ENCODE data around the gene NUP205. TPM values are rescaled to one million over a fixed set of nuclear protein-coding genes. Genes with fewer than 3 reads are reported as not detected.

Gene NUP205
- total RNA-seq, 4 donors from 2014 or later, result 27.6 to 33.9 (median 28.8) TPM

DNA sequence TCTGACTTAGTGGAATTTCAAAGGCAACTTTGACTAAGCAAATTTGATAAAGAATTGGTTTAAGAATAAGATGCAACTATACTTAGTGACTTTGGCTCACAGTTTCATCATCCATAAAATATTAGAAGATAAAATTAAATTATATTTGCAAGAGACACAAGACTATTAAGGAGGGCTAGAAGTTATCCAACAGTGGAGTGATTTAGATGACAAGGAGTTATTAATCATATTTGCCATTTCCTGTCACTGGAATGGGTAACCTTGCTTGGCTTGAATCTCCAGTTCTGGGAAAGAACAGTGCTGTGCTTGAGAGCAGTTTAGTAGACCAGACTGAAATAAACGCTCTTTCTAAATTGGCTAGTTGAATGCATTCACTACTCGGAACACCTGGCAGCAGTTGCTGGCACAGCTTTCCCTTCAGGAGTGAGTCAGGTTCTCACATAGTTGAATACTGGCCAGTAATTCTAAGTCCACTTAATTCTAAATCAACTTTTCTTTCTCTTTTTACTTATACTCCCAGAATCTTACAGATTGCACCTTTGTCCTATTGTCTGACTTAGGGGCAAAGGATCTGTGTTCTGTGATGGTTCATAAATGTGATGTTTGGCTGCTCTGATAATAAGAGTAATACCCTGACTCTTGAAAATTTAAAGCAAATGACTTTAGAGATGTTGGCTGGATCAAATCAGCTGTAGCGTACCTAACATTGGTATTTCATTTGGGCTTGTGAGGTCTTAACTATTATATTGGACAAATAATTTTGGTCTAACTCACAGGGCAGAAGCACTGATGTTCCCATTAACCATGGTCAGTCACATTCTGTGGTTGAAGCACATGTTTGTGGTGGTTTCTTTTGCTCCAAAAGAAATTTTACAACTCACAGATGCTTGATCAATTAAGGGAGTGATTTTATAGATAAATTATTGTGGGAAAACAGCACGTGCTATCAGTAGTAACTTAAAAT lies 121.2 kb downstream of the NUP205 start:
- 53 to 59% methylated on average over 4 of the region's 4 CpGs for whole genome bisulfite sequencing, 2 donors
- TF ChIP-seq POLR2A (IDR thresholded peaks at IDR 0.05), result no peak
- TF ChIP-seq, protein P1, sequence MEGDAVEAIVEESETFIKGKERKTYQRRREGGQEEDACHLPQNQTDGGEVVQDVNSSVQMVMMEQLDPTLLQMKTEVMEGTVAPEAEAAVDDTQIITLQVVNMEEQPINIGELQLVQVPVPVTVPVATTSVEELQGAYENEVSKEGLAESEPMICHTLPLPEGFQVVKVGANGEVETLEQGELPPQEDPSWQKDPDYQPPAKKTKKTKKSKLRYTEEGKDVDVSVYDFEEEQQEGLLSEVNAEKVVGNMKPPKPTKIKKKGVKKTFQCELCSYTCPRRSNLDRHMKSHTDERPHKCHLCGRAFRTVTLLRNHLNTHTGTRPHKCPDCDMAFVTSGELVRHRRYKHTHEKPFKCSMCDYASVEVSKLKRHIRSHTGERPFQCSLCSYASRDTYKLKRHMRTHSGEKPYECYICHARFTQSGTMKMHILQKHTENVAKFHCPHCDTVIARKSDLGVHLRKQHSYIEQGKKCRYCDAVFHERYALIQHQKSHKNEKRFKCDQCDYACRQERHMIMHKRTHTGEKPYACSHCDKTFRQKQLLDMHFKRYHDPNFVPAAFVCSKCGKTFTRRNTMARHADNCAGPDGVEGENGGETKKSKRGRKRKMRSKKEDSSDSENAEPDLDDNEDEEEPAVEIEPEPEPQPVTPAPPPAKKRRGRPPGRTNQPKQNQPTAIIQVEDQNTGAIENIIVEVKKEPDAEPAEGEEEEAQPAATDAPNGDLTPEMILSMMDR (IDR thresholded peaks at IDR 0.05), result no peak
- no peak overlapping the region for H3K4me3 ChIP-seq (ENCODE audit: low read depth, poor library complexity, severe bottlenecking)
- DNase-seq (ENCODE audit: low spot score in 2 of 2), result peak in 1 of 2 donors; percentile 38
- intact Hi-C loops (cut with DNase I; ENCODE audit: low total_unique reads), result no loop called here

DNA sequence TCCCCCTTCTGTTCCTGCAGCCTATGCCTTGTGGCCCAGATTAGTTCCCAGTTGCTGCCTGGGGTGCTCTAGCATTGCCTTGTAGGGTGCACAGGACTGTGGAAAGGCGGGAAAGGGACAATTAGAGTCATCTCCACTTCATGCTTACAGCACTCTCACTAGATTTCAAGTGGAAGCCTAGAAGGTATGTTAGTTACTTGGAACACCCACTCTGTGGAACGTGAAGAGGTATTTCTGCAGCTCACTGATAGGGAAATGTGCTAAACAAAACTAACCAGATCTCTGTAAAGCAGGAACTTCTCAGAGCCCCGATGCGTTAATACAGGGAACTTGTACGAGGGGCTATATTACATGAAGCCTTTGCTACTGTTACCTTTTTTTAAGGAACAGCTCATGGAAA lies 124.0 kb downstream of the NUP205 start:
- intact Hi-C loops (cut with DNase I; ENCODE audit: low total_unique reads), result no loop called here
- no peak for DNase-seq (ENCODE audit: low spot score in 2 of 2)
- TF ChIP-seq, protein P1 (IDR thresholded peaks at IDR 0.05), result no peak
- TF ChIP-seq POLR2A (IDR thresholded peaks at IDR 0.05), result no peak
- no peak overlapping the region for H3K4me3 ChIP-seq (ENCODE audit: low read depth, poor library complexity, severe bottlenecking)
- WGBS, 2 donors, result 79 to 92% methylated on average over 5 of the region's 5 CpGs

DNA sequence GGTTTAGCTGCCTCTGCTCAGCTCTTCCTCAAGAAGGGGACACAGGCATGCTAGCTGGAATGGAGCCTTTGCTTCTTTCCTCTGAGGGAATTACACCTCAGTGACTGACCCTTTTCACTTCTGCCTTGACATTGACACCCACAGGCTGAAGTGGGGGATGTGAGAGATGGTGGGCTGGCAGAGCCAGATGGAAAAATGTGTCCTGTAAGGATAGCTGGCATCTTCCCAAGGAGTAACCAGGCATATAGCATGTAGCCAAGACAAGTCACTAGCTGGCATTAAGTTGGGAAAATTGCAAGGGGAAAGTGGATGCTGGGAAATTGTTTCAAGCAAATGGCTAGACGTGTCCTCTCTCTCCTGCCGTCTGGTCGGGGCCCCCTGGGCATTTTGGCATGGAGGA lies 124.5 kb downstream of the NUP205 start:
- WGBS, 2 donors, result 50 to 64% methylated on average over 3 of the region's 3 CpGs
- no peak overlapping the region for H3K4me3 ChIP-seq (ENCODE audit: low read depth, poor library complexity, severe bottlenecking)
- no peak for TF ChIP-seq POLR2A (IDR thresholded peaks at IDR 0.05)
- TF ChIP-seq, protein P1 (IDR thresholded peaks at IDR 0.05), result no peak
- no peak for DNase-seq (ENCODE audit: low spot score in 2 of 2)
- intact Hi-C loops (cut with DNase I; ENCODE audit: low total_unique reads), result no loop called here

DNA sequence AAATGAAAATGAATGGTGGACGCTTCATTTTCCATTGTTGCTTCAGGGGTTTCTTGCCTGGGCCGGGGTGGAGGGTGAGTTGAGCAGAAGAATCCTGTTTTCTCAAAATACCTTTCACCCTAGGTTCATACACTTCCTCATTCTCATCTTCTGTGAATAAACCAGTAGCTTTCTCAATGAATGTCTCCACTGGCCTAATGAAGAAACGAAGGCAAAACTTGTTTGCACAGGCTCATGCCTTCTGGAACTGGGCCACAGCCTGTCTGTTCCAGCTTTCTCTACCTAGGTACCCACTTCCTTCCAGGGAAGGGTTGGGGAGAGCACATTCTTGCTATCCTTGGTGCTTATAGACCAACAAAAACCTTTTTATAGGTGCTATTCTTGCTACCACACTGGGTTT lies 125.9 kb downstream of the NUP205 start:
- 40 to 55% methylated on average over 3 of the region's 3 CpGs for WGBS, 2 donors
- no peak overlapping the region for H3K4me3 ChIP-seq (ENCODE audit: low read depth, poor library complexity, severe bottlenecking)
- TF ChIP-seq, protein P1 (IDR thresholded peaks at IDR 0.05), result no peak
- no peak for TF ChIP-seq POLR2A (IDR thresholded peaks at IDR 0.05)
- no peak for DNase-seq (ENCODE audit: low spot score in 2 of 2)
- intact Hi-C loops (cut with DNase I; ENCODE audit: low total_unique reads), result no loop called here

DNA sequence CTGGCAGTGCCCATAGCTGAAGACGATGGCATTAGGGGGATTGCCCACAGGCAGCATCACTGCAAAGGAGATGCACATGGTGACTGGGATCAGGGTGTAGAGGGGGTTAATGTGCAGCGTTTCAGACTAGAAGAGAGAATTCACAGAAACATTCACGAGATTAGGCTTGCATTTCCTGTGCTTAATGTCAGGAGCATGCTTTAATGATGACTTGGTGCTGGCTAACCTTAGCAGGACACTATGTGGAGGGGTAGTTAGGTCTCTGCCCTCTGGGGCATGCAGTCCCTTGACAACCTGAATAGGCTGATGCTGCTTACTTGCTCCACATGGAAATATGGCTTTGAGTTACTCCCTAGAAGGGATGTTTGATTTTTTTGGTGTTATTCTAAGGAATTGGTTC lies 126.4 kb downstream of the NUP205 start:
- 48% methylated on average over 3 of the region's 3 CpGs for WGBS, 2 donors
- TF ChIP-seq POLR2A (IDR thresholded peaks at IDR 0.05), result no peak
- TF ChIP-seq, protein P1 (IDR thresholded peaks at IDR 0.05), result no peak
- intact Hi-C loops (cut with DNase I; ENCODE audit: low total_unique reads), result no loop called here

More for the DNA sequence above, 126.4 kb downstream of the NUP205 start:
- H3K4me3 ChIP-seq (ENCODE audit: low read depth, poor library complexity, severe bottlenecking), result no peak overlapping the region
- DNase-seq (ENCODE audit: low spot score in 2 of 2), result no peak
